Lower leg skin (tissue), 4 donors: Measurements from ENCODE around the gene IMMP2L. TPM values are rescaled to one million over a fixed set of nuclear protein-coding genes. Genes with fewer than 3 reads are reported as not detected.

ENCODE experiments used
- DNase-seq, 2 donors: peaks; one replicate each; pipeline ENCODE4 v3.0.0-alpha.2; 2019; ENCODE audit warnings: low spot score in 2 of 2
- H3K4me3 ChIP-seq: fragments of 200-600 bp; sonication (generic); 2 replicates; pipeline ENCODE4 v1.5.1; 2017; ENCODE audit warnings: mild to moderate bottlenecking, low read depth; ENCODE audit not compliant: poor library complexity, severe bottlenecking
- POLR2A ChIP-seq, 2 donors: fragments of 450-650 bp; IDR thresholded peaks; one replicate each; pipeline ENCODE4 v1.6.1; 2016 to 2017; ENCODE audit warnings: antibody characterized with exemption in 2 of 2, mild to moderate bottlenecking in 1 of 2, moderate library complexity in 1 of 2
- WGBS, 2 donors: methylation state at CpG; one replicate each; pipeline ENCODE4 v1.1.5; 2018; 5-methylcytosine and 5-hydroxymethylcytosine counted together
- intact Hi-C: fragments of 100-400 bp; cut with DNase I; formaldehyde crosslinking; loops from one replicate; pipeline ENCODE4 v1.15.0; 2023; ENCODE audit warnings: low total_unique reads
- total RNA-seq, 4 donors: library from RNA; depleted of rRNA; stranded (reverse); fragments of >200 nt; gene quantifications; one replicate each; pipeline ENCODE4 v1.1.0, GENCODE V29; 2016
- TF ChIP-seq, protein P1 (sequence below), 3 donors: fragments of 450-650 bp; IDR thresholded peaks; one replicate each; pipeline ENCODE4 v1.5.1; 2016; ENCODE audit warnings: antibody characterized with exemption in 3 of 3, mild to moderate bottlenecking in 3 of 3, moderate library complexity in 2 of 3

Gene IMMP2L
- total RNA-seq, 4 donors from 2014 or later = 13.6 to 16.8 (median 16.4) TPM

DNA sequence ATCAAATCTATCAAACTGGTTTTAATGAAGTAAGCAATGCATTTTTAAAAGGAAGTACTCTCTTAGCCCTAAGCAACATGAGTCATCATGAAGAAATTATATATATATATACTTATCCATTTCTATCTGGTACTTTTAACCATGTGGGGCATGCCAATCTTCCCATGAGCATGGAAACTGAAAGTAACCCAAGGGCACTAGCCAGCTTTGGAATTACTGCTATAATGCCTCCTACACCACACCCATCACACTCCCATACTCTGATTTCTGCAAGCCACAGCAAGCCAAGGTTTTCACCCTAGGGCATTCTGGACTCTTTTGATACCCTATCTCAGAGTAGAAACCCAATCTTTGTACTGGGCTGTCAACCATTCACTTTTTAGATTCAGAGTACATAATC lies 204.6 kb downstream of the IMMP2L start:
- DNase-seq = peak in 1 of 2 donors; percentile 31
- TF ChIP-seq POLR2A (IDR thresholded peaks at IDR 0.05) = no peak
- TF ChIP-seq, protein P1, sequence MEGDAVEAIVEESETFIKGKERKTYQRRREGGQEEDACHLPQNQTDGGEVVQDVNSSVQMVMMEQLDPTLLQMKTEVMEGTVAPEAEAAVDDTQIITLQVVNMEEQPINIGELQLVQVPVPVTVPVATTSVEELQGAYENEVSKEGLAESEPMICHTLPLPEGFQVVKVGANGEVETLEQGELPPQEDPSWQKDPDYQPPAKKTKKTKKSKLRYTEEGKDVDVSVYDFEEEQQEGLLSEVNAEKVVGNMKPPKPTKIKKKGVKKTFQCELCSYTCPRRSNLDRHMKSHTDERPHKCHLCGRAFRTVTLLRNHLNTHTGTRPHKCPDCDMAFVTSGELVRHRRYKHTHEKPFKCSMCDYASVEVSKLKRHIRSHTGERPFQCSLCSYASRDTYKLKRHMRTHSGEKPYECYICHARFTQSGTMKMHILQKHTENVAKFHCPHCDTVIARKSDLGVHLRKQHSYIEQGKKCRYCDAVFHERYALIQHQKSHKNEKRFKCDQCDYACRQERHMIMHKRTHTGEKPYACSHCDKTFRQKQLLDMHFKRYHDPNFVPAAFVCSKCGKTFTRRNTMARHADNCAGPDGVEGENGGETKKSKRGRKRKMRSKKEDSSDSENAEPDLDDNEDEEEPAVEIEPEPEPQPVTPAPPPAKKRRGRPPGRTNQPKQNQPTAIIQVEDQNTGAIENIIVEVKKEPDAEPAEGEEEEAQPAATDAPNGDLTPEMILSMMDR (IDR thresholded peaks at IDR 0.05) = no peak
- H3K4me3 ChIP-seq = no peak overlapping the region
- intact Hi-C loops = no loop called here

DNA sequence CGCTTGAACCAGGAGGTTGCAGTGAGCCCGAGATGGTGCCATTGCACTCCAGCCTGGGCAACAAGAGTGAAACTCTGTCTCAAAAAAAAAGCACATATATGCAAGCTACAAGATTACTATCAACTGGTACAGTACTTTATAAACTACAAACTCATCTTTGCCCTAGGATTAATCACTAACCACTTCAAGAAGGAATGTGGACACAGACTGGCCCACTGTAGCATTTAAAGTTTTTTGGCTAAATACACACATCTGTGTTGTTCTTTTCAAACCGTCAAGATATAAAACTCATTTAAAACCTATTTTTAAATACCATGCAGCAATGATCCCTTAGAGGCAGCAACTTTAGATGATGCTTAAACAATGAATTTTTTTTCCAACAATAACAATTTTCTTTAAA lies 205.4 kb downstream of the IMMP2L start:
- intact Hi-C loops = no loop called here
- no peak overlapping the region for H3K4me3 ChIP-seq
- 80% methylated on average over 3 of the region's 3 CpGs for WGBS, 2 donors
- DNase-seq = no peak
- TF ChIP-seq, protein P1 (IDR thresholded peaks at IDR 0.05) = no peak
- no peak for TF ChIP-seq POLR2A (IDR thresholded peaks at IDR 0.05)

- H3K4me3 ChIP-seq = no peak overlapping the region
- intact Hi-C loops = no loop called here
- 97% methylated on average over 1 of the region's 1 CpG for WGBS, 2 donors
- DNase-seq = no peak
- no peak for TF ChIP-seq POLR2A (IDR thresholded peaks at IDR 0.05)
- TF ChIP-seq, protein P1 (IDR thresholded peaks at IDR 0.05) = no peak
These were observed 210.0 kb downstream of the IMMP2L start for GRCh38 chr7:111352319-111352718.

DNA sequence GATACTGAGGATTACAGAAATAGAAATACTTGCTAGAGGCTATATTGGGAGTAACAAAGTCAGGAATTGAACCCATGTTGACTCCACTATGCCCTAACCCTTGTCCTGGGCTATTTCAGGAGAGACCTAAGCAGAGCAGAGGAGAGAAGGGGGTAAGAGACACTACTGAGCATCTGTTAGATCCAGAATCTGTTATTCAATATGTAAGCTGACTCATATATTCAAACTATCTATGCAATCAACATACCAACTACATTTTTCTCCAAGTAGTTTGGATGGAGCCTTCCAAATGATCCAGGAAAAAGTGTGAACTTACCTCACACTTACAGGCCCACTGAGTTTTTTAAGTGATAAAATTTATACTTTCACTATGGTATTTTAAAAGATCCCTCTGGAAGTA lies 216.1 kb downstream of the IMMP2L start:
- TF ChIP-seq, protein P1 (IDR thresholded peaks at IDR 0.05) = no peak
- no peak for TF ChIP-seq POLR2A (IDR thresholded peaks at IDR 0.05)
- no peak for DNase-seq
- intact Hi-C loops = no loop called here
- H3K4me3 ChIP-seq = no peak overlapping the region

DNA sequence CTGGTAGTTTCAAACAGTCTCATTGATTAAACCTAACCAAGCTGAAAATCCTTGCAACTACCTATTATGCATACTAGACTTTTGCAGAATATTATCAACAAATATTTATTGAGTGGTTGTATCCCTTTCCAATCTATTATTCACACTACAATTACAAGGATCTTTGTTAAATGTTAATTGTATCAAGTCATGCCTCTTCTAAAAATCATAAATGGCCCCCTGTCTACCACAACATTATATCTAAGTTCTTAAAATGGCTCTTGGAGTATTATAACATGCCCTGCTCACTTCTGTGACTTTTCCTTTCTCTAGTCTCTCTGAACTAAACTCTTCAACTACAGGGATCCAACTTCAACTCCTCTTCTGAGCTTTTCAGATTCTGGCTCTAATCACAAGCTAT lies 219.3 kb downstream of the IMMP2L start:
- H3K4me3 ChIP-seq = no peak overlapping the region
- TF ChIP-seq POLR2A (IDR thresholded peaks at IDR 0.05) = no peak
- TF ChIP-seq, protein P1 (IDR thresholded peaks at IDR 0.05) = no peak
- intact Hi-C loops = no loop called here
- DNase-seq = no peak

DNA sequence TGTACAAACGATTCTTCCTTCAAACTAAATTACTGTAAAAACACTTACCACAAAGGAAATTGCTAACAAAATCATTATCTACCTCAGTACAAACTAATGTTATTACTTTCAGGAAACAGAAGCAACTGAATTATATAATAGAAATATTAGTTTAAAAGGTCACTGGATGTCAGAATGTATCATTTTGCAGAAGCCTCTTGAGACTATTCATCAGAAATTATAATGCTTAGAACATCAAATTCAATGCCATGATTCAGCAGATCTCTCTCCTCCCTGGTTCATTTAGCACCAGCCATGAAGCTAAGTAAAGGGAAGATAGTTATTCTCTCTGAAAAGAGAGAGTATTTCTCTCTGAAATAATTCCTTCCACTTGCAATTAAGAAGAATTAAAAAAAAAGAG lies 223.3 kb downstream of the IMMP2L start:
- DNase-seq = no peak
- TF ChIP-seq, protein P1 (IDR thresholded peaks at IDR 0.05) = no peak
- no peak overlapping the region for H3K4me3 ChIP-seq
- 37 to 50% methylated on average over 1 of the region's 1 CpG for WGBS, 2 donors
- intact Hi-C loops = no loop called here
